Measurements from ENCODE around the gene MCM10. TPM values are rescaled to one million over a fixed set of nuclear protein-coding genes. Genes with fewer than 3 reads are reported as not detected.

Gene MCM10
- total RNA-seq, 1 experiment from 2014 or later, result 43.1 TPM

Other genes starting within 250 kb of the MCM10 start
- 10.5 TPM for gene CCDC3, start 159.8 kb upstream of the MCM10 start, total RNA-seq (2021; ENCODE audit: unreplicated experiment)
- 17.0 TPM for gene OPTN, start 61.4 kb upstream of the MCM10 start, total RNA-seq (2021; ENCODE audit: unreplicated experiment)
- gene UCMA, start 72.8 kb downstream of the MCM10 start, total RNA-seq (2021; ENCODE audit: unreplicated experiment), result not detected
- gene PHYH, start 138.5 kb downstream of the MCM10 start, total RNA-seq (2021; ENCODE audit: unreplicated experiment), result 15.3 TPM
- gene SEPHS1, start 186.7 kb downstream of the MCM10 start, total RNA-seq (2021; ENCODE audit: unreplicated experiment), result 51.7 TPM

Measured in HCT116 (cell line).